Stomach (tissue), 9 donors: Measurements from ENCODE around the gene PRAMEF13. TPM values are rescaled to one million over a fixed set of nuclear protein-coding genes. Genes with fewer than 3 reads are reported as not detected.
"Not testable (repeated sequence)": the region's sequence is repeated elsewhere in the genome, so short reads cannot be mapped to it uniquely, and the experiment has no call there.

ENCODE experiments used
- DNase-seq, 2 donors: peaks; one replicate each; pipeline versions ENCODE4 v3.0.0 to v3.0.0-alpha.2; 2013 to 2019
- H3K27ac ChIP-seq, 5 donors: fragments of 200-600 bp in 4 of 5; sonication (generic) in 4 of 5; one replicate each; pipeline ENCODE4 v1.5.1; 2013 to 2019; ENCODE audit warnings: mild to moderate bottlenecking in 1 of 5, moderate library complexity in 1 of 5
- H3K27me3 ChIP-seq, 3 donors: fragments of 200-600 bp; sonication (generic); one replicate each; pipeline ENCODE4 v1.5.1; 2017 to 2019; ENCODE audit warnings: mixed run types in 1 of 3
- H3K36me3 ChIP-seq, 4 donors: fragments of 200-600 bp; sonication (generic); 1 replicate in 3 of 4; 2 replicates in 1 of 4; pipeline ENCODE4 v1.5.1; 2016 to 2019
- H3K4me1 ChIP-seq, 4 donors: fragments of 200-600 bp; sonication (generic); one replicate each; pipeline ENCODE4 v1.5.1; 2016 to 2019
- H3K4me3 ChIP-seq, 4 donors: fragments of 200-600 bp; sonication (generic) in 3 of 4; one replicate each; pipeline ENCODE4 v1.5.1; 2016 to 2019; ENCODE audit warnings: mild to moderate bottlenecking in 1 of 4
- H3K9me3 ChIP-seq, 4 donors: fragments of 200-600 bp; sonication (generic); one replicate each; pipeline ENCODE4 v1.5.1; 2016 to 2019
- whole genome bisulfite sequencing, 5 donors: extraction: QIAGEN DNeasy Blood & Tissue Kit in 3 of 5; methylation state at CpG; one replicate each; pipeline versions ENCODE4 v1.1.5 to v1.1.7; 2013 to 2018; 5-methylcytosine and 5-hydroxymethylcytosine counted together
- intact Hi-C: fragments of 100-400 bp; cut with DNase I; formaldehyde crosslinking; loops from one replicate; pipeline ENCODE4 v1.15.1; 2023; ENCODE audit warnings: low total_unique reads
- polyA plus RNA-seq, 3 donors: library from polyadenylated mRNA; stranded (reverse); fragments of 200-250 nt; gene quantifications; one replicate each; pipeline ENCODE4 v1.2.3, GENCODE V29; 2013
- total RNA-seq, 5 donors: library from RNA; depleted of rRNA; stranded (reverse); fragments of >200 nt; gene quantifications; one replicate each; pipeline versions ENCODE4 v1.1.0 to v1.2.3, GENCODE V29; 2014 to 2016
- donor health status: healthy with polysubstance abuse.
- donor health status: Bipolar disorder and iron deficiency.
- donor health status: healthy.

PRAMEF13 gene
- total and polyA plus RNA-seq, 8 donors, result not detected

GRCh38 chr1:13171548-13171947 is 29.7 kb downstream of the PRAMEF13 start, which contains the start of gene PRAMEF9:
Gene PRAMEF9, plus strand, starts transcription at chr1:13171848. Its CDS starts 3,433 bp downstream, at chr1:13175281.
- H3K27me3 ChIP-seq, DNase-seq, intact Hi-C loops, H3K27ac ChIP-seq, H3K4me1 ChIP-seq, H3K9me3 ChIP-seq, H3K4me3 ChIP-seq, H3K36me3 ChIP-seq: not testable (repeated sequence)
- WGBS, 5 donors, result 30 to 91% (median 86%) methylated on average over 1 to 2 of the region's 2 CpGs

GRCh38 chr1:13165531-13165930 is 35.7 kb downstream of the PRAMEF13 start, which contains the start of gene HNRNPCL4:
Gene HNRNPCL4, minus strand, starts transcription at chr1:13165631. Its CDS starts 164 bp downstream, at chr1:13165467.
- not testable (repeated sequence) for H3K4me3 ChIP-seq
- WGBS, 5 donors, result no CpG with 5 or more reads among the region's 8 CpGs

GRCh38 chr1:13155909-13156308 is 45.3 kb downstream of the PRAMEF13 start, which contains the start of gene PRAMEF26:
Gene PRAMEF26, minus strand, starts transcription at chr1:13156009. Its CDS starts 2,914 bp downstream, at chr1:13153095.
- H3K4me1 ChIP-seq, H3K36me3 ChIP-seq, H3K9me3 ChIP-seq, H3K4me3 ChIP-seq, H3K27me3 ChIP-seq, intact Hi-C loops, DNase-seq, H3K27ac ChIP-seq: not testable (repeated sequence)
- WGBS, 5 donors, result 50 to 86% (median 78%) methylated on average over 1 of the region's 5 CpGs; no CpG with 5 or more reads in 2 of the 5 donors

More at GRCh38 chr1:13165531-13165930, 35.7 kb downstream of the PRAMEF13 start, which contains the start of gene HNRNPCL4:
- DNase-seq, intact Hi-C loops, H3K27ac ChIP-seq, H3K4me1 ChIP-seq, H3K9me3 ChIP-seq, H3K27me3 ChIP-seq, H3K36me3 ChIP-seq: not testable (repeated sequence)

Other genes with a start within 250 kb of the PRAMEF13 start
- gene PRAMEF27, start 144.8 kb downstream of the PRAMEF13 start, total RNA-seq, result not detected
- not detected for gene PRAMEF27, start 144.8 kb downstream of the PRAMEF13 start, polyA plus RNA-seq
- not detected for gene HNRNPCL3, start 140.6 kb downstream of the PRAMEF13 start, total RNA-seq
- gene HNRNPCL3, start 140.6 kb downstream of the PRAMEF13 start, polyA plus RNA-seq, result not detected
- not detected for gene PRAMEF25, start 130.6 kb downstream of the PRAMEF13 start, total RNA-seq
- gene PRAMEF25, start 130.6 kb downstream of the PRAMEF13 start, polyA plus RNA-seq, result not detected
- gene HNRNPCL2, start 84.6 kb downstream of the PRAMEF13 start, total RNA-seq, result not detected
- not detected for gene HNRNPCL2, start 84.6 kb downstream of the PRAMEF13 start, polyA plus RNA-seq
- not detected for gene PRAMEF26, start 45.4 kb downstream of the PRAMEF13 start, total RNA-seq
- not detected for gene PRAMEF26, start 45.4 kb downstream of the PRAMEF13 start, polyA plus RNA-seq
- gene HNRNPCL4, start 35.8 kb downstream of the PRAMEF13 start, total RNA-seq, result not detected
- gene HNRNPCL4, start 35.8 kb downstream of the PRAMEF13 start, polyA plus RNA-seq, result not detected
- not detected for gene PRAMEF9, start 29.6 kb downstream of the PRAMEF13 start, total RNA-seq
- not detected for gene PRAMEF9, start 29.6 kb downstream of the PRAMEF13 start, polyA plus RNA-seq
- not detected for gene PRAMEF18, start 24.7 kb upstream of the PRAMEF13 start, total RNA-seq
- gene PRAMEF18, start 24.7 kb upstream of the PRAMEF13 start, polyA plus RNA-seq, result not detected
- not detected for gene PRAMEF5, start 52.8 kb upstream of the PRAMEF13 start, total RNA-seq
- gene PRAMEF5, start 52.8 kb upstream of the PRAMEF13 start, polyA plus RNA-seq, result not detected
- gene PRAMEF8, start 83.7 kb upstream of the PRAMEF13 start, total RNA-seq, result not detected
- not detected for gene PRAMEF8, start 83.7 kb upstream of the PRAMEF13 start, polyA plus RNA-seq
- not detected for gene PRAMEF33, start 102.1 kb upstream of the PRAMEF13 start, total RNA-seq
- gene PRAMEF33, start 102.1 kb upstream of the PRAMEF13 start, polyA plus RNA-seq, result not detected
- not detected for gene PRAMEF15, start 114.2 kb upstream of the PRAMEF13 start, total RNA-seq
- gene PRAMEF15, start 114.2 kb upstream of the PRAMEF13 start, polyA plus RNA-seq, result not detected
- not detected for gene PRAMEF14, start 145.7 kb upstream of the PRAMEF13 start, total RNA-seq
- not detected for gene PRAMEF14, start 145.7 kb upstream of the PRAMEF13 start, polyA plus RNA-seq
- not detected for gene PRAMEF19, start 170.5 kb upstream of the PRAMEF13 start, total RNA-seq
- not detected for gene PRAMEF19, start 170.5 kb upstream of the PRAMEF13 start, polyA plus RNA-seq
- gene PRAMEF17, start 188.2 kb upstream of the PRAMEF13 start, total RNA-seq, result not detected
- not detected for gene PRAMEF17, start 188.2 kb upstream of the PRAMEF13 start, polyA plus RNA-seq
- gene PRAMEF20, start 209.0 kb upstream of the PRAMEF13 start, total RNA-seq, result not detected
- not detected for gene PRAMEF20, start 209.0 kb upstream of the PRAMEF13 start, polyA plus RNA-seq